ENCODE measurements around the gene QKI.
"Not testable (repeated sequence)": the region's sequence is repeated elsewhere in the genome, so short reads cannot be mapped to it uniquely, and the experiment has no call there.

The QKI gene

DNA sequence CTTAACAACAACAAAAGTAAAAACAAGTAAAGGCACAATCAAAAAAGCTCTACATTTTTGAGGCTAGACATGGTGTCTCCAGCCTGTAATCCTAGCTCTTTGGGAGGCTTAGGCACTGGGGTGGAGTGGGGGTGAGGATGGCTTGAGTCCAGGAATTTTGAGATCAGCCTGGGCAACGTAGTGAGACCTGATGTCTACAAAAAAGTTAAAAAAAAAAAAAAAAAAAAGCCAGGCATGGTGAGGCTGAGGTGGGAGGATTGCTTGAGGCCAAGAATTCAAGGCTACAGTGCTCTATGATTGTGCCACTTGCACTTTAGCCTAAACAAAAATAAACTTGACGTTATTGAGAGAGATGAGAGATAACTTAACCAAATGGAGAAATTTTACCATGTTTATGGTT is 60.1 kb downstream of the QKI start:
- no peaks in the 10 kb centered on the region for H3K9me2 ChIP-seq (replicated peaks; ENCODE audit: insufficient read depth, low read length)
- H4K20me1 ChIP-seq (ENCODE audit: insufficient read depth, low read length), result no peaks in the 10 kb centered on the region
- no peak for DNase-seq
- no peak overlapping the region for H3K27ac ChIP-seq (ENCODE audit: low read length)
- H3K9ac ChIP-seq (ENCODE audit: low read length), result no peak overlapping the region
- no peak for TF ChIP-seq EZH2 (optimal IDR thresholded peaks at IDR 0.05; ENCODE audit: low read depth, low read length)
- no peak for TF ChIP-seq EZH2phosphoT487 (IDR thresholded peaks at IDR 0.05; ENCODE audit: low read length)
- TF ChIP-seq, protein P1, sequence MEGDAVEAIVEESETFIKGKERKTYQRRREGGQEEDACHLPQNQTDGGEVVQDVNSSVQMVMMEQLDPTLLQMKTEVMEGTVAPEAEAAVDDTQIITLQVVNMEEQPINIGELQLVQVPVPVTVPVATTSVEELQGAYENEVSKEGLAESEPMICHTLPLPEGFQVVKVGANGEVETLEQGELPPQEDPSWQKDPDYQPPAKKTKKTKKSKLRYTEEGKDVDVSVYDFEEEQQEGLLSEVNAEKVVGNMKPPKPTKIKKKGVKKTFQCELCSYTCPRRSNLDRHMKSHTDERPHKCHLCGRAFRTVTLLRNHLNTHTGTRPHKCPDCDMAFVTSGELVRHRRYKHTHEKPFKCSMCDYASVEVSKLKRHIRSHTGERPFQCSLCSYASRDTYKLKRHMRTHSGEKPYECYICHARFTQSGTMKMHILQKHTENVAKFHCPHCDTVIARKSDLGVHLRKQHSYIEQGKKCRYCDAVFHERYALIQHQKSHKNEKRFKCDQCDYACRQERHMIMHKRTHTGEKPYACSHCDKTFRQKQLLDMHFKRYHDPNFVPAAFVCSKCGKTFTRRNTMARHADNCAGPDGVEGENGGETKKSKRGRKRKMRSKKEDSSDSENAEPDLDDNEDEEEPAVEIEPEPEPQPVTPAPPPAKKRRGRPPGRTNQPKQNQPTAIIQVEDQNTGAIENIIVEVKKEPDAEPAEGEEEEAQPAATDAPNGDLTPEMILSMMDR (IDR thresholded peaks at IDR 0.05; ENCODE audit: low read length), result no peak
- no peak overlapping the region for H2AFZ ChIP-seq (ENCODE audit: low read length)
- no peaks in the 10 kb centered on the region for H3K4me1 ChIP-seq (ENCODE audit: low read length)
- no peak overlapping the region for H3K4me2 ChIP-seq (ENCODE audit: low read depth, low read length)
- H3K9me3 ChIP-seq (replicated peaks; ENCODE audit: insufficient read depth, low read length), result no peaks in the 10 kb centered on the region
- no peaks in the 10 kb centered on the region for H3F3A ChIP-seq (ENCODE audit: insufficient read depth, low read length)
- peaks cover 13% of the 10 kb centered on the region; the same call in 1 of the 2 replicates for H3K79me2 ChIP-seq (ENCODE audit: low read length)
- no peak overlapping the region for H3K4me3 ChIP-seq (ENCODE audit: low read length)
- H3K36me3 ChIP-seq (replicated peaks; ENCODE audit: insufficient read depth, low read length), result no peaks in the 10 kb centered on the region
- no peaks in the 10 kb centered on the region for H3K27me3 ChIP-seq (replicated peaks; ENCODE audit: insufficient read depth, low read length)

DNA sequence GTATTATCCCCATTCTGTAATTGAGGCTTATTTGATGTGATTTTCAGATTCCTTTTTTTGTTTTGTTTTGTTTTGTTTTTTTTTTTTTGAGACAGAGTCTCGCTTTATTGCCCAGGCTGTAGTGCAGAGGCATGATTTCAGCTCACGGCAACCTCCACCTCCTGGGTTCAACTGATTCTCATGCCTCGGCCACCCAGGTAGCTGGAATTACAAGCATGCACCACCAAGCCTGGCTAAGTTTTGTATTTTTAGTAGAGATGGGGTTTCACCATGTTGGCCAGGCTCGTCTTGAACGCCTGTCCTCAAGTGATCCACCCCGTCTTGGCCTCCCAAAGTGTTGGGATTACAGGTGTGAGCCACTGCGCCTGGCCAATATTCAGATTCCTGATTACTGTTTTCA is 62.4 kb downstream of the QKI start:
- not testable (repeated sequence) for H3K4me3 ChIP-seq (ENCODE audit: low read length); H3F3A ChIP-seq (ENCODE audit: insufficient read depth, low read length); H4K20me1 ChIP-seq (ENCODE audit: insufficient read depth, low read length); H3K27me3 ChIP-seq (replicated peaks; ENCODE audit: insufficient read depth, low read length); H3K36me3 ChIP-seq (replicated peaks; ENCODE audit: insufficient read depth, low read length); H3K27ac ChIP-seq (ENCODE audit: low read length); H3K9me3 ChIP-seq (replicated peaks; ENCODE audit: insufficient read depth, low read length); H3K4me1 ChIP-seq (ENCODE audit: low read length); DNase-seq; H3K9ac ChIP-seq (ENCODE audit: low read length); H3K4me2 ChIP-seq (ENCODE audit: low read depth, low read length); H3K79me2 ChIP-seq (ENCODE audit: low read length); H2AFZ ChIP-seq (ENCODE audit: low read length); H3K9me2 ChIP-seq (replicated peaks; ENCODE audit: insufficient read depth, low read length)

DNA sequence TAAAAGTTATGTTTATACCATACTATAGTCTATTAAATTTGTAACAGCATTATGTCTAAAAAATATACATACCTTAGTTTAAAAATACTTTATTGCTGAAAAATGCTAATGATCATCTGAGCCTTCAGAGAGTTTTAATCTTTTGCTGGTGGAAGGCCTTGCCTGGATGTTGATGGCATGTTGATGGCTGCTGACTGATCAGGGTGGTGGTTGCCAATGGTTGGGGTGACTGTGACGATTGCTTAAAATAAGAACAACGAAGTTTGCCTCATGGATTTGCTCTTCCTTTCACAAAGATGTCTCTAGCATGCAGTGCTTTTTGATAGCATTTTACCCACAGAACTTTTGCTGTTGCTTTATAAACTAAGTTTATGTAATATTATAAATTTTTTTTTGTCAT is 68.6 kb downstream of the QKI start:
- Histone ChIP-seq H3K9me2 (replicated peaks; ENCODE audit: insufficient read depth, low read length) (no peaks in the 10 kb centered on the region), H4K20me1 (ENCODE audit: insufficient read depth, low read length) (no peaks in the 10 kb centered on the region), H3K79me2 (ENCODE audit: low read length) (peaks cover 37% of the 10 kb centered on the region), H3K9ac (ENCODE audit: low read length) (no peak overlapping the region), H3K36me3 (replicated peaks; ENCODE audit: insufficient read depth, low read length) (no peaks in the 10 kb centered on the region), H3K9me3 (replicated peaks; ENCODE audit: insufficient read depth, low read length) (no peaks in the 10 kb centered on the region), H2AFZ (ENCODE audit: low read length) (no peak overlapping the region), H3K27ac (ENCODE audit: low read length) (no peak overlapping the region), H3K4me3 (ENCODE audit: low read length) (no peak overlapping the region), H3K27me3 (replicated peaks; ENCODE audit: insufficient read depth, low read length) (no peaks in the 10 kb centered on the region), H3K4me1 (ENCODE audit: low read length) (no peaks in the 10 kb centered on the region), H3K4me2 (ENCODE audit: low read depth, low read length) (no peak overlapping the region), H3F3A (ENCODE audit: insufficient read depth, low read length) (no peaks in the 10 kb centered on the region)
- DNase-seq, result no peak
- TF ChIP-seq EZH2phosphoT487 (IDR thresholded peaks at IDR 0.05; ENCODE audit: low read length), result no peak
- TF ChIP-seq, protein P1 (IDR thresholded peaks at IDR 0.05; ENCODE audit: low read length), result no peak
- TF ChIP-seq EZH2 (optimal IDR thresholded peaks at IDR 0.05; ENCODE audit: low read depth, low read length), result no peak

DNA sequence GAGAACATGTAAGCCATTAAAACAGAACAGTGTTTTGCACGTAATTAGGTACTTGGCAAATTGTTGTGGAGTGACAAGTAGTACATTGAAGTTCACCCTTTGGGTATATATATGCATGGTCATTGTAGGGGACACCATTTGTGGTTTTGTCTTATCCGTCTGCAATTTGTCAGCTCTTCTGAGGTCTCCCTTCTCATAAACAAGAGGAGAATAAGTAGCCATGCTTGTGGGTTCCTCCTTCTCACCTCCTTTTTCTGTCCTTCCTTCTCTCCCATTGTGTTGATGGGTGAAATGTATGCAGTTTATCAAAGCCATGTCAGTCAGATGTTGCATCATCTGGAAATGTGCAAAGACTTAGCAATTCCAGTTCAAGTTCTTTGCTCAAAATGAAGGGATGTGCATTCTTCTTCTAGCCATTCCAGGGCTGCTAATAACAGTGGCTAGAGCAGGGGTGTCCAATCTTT is 70.9 kb downstream of the QKI start:
- H3K9me2 ChIP-seq (replicated peaks; ENCODE audit: insufficient read depth, low read length), result no peaks in the 10 kb centered on the region
- H3K4me2 ChIP-seq (ENCODE audit: low read depth, low read length), result no peak overlapping the region
- no peaks in the 10 kb centered on the region for H3K27me3 ChIP-seq (replicated peaks; ENCODE audit: insufficient read depth, low read length)
- H3K9me3 ChIP-seq (replicated peaks; ENCODE audit: insufficient read depth, low read length), result no peaks in the 10 kb centered on the region
- H4K20me1 ChIP-seq (ENCODE audit: insufficient read depth, low read length), result no peaks in the 10 kb centered on the region
- H3K9ac ChIP-seq (ENCODE audit: low read length), result no peak overlapping the region
- TF ChIP-seq EZH2phosphoT487 (IDR thresholded peaks at IDR 0.05; ENCODE audit: low read length), result no peak
- TF ChIP-seq, protein P1 (IDR thresholded peaks at IDR 0.05; ENCODE audit: low read length), result no peak
- no peak for TF ChIP-seq EZH2 (optimal IDR thresholded peaks at IDR 0.05; ENCODE audit: low read depth, low read length)
- DNase-seq, result no peak
- H3K36me3 ChIP-seq (replicated peaks; ENCODE audit: insufficient read depth, low read length), result no peaks in the 10 kb centered on the region
- no peaks in the 10 kb centered on the region for H3F3A ChIP-seq (ENCODE audit: insufficient read depth, low read length)
- no peak overlapping the region for H2AFZ ChIP-seq (ENCODE audit: low read length)
- H3K4me1 ChIP-seq (ENCODE audit: low read length), result no peaks in the 10 kb centered on the region
- no peak overlapping the region for H3K4me3 ChIP-seq (ENCODE audit: low read length)
- no peak overlapping the region for H3K27ac ChIP-seq (ENCODE audit: low read length)
- peaks cover 45% of the 10 kb centered on the region for H3K79me2 ChIP-seq (ENCODE audit: low read length)

All from MM.1S (cell line).